ENCODE results near the gene BPIFB2. TPM values are rescaled to one million over a fixed set of nuclear protein-coding genes. Genes with fewer than 3 reads are reported as not detected.

The BPIFB2 gene
- total RNA-seq, 1 donor from 2014 or later = not detected

- no peaks in the 10 kb centered on the region for H3K9me3 ChIP-seq
- TF ChIP-seq, protein P1, sequence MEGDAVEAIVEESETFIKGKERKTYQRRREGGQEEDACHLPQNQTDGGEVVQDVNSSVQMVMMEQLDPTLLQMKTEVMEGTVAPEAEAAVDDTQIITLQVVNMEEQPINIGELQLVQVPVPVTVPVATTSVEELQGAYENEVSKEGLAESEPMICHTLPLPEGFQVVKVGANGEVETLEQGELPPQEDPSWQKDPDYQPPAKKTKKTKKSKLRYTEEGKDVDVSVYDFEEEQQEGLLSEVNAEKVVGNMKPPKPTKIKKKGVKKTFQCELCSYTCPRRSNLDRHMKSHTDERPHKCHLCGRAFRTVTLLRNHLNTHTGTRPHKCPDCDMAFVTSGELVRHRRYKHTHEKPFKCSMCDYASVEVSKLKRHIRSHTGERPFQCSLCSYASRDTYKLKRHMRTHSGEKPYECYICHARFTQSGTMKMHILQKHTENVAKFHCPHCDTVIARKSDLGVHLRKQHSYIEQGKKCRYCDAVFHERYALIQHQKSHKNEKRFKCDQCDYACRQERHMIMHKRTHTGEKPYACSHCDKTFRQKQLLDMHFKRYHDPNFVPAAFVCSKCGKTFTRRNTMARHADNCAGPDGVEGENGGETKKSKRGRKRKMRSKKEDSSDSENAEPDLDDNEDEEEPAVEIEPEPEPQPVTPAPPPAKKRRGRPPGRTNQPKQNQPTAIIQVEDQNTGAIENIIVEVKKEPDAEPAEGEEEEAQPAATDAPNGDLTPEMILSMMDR (IDR thresholded peaks at IDR 0.05) = no peak
- TF ChIP-seq POLR2A (IDR thresholded peaks at IDR 0.05) (no peak), POLR2AphosphoS5 (IDR thresholded peaks at IDR 0.05; ENCODE audit: insufficient read depth in 1 of 2, low read depth in 1 of 2) (no peak)
- no peak for DNase-seq (ENCODE audit: extremely low spot score in 2 of 2)
- H3K4me3 ChIP-seq = no peak overlapping the region
- no peaks in the 10 kb centered on the region for H3K27me3 ChIP-seq
- no peak overlapping the region for H3K27ac ChIP-seq
- intact Hi-C loops (cut with DNase I) = no loop called here
- H3K4me1 ChIP-seq = no peaks in the 10 kb centered on the region
- H3K36me3 ChIP-seq = no peaks in the 10 kb centered on the region
Measured at GRCh38 chr20:33018169-33018931, 10.8 kb downstream of the BPIFB2 start.

GRCh38 chr20:33019465-33020277 lies 12.2 kb downstream of the BPIFB2 start:
- H3K27ac ChIP-seq = no peak overlapping the region
- intact Hi-C loops (cut with DNase I) = no loop called here
- H3K9me3 ChIP-seq = no peaks in the 10 kb centered on the region
- H3K27me3 ChIP-seq = no peaks in the 10 kb centered on the region
- no peaks in the 10 kb centered on the region for H3K36me3 ChIP-seq
- no peak overlapping the region for H3K4me3 ChIP-seq
- no peak for TF ChIP-seq POLR2A (IDR thresholded peaks at IDR 0.05)
- TF ChIP-seq, protein P1 (IDR thresholded peaks at IDR 0.05) = no peak
- TF ChIP-seq POLR2AphosphoS5 (IDR thresholded peaks at IDR 0.05; ENCODE audit: insufficient read depth in 1 of 2, low read depth in 1 of 2) = no peak
- no peaks in the 10 kb centered on the region for H3K4me1 ChIP-seq
- no peak for DNase-seq (ENCODE audit: extremely low spot score in 2 of 2)

- no peaks in the 10 kb centered on the region for H3K4me1 ChIP-seq
- no peaks in the 10 kb centered on the region for H3K9me3 ChIP-seq
- TF ChIP-seq POLR2AphosphoS5 (IDR thresholded peaks at IDR 0.05; ENCODE audit: insufficient read depth in 1 of 2, low read depth in 1 of 2) = no peak
- TF ChIP-seq, protein P1 (IDR thresholded peaks at IDR 0.05) = no peak
- TF ChIP-seq POLR2A (IDR thresholded peaks at IDR 0.05) = no peak
- H3K4me3 ChIP-seq = no peak overlapping the region
- DNase-seq (ENCODE audit: extremely low spot score in 2 of 2) = no peak
- no peak overlapping the region for H3K27ac ChIP-seq
- no peaks in the 10 kb centered on the region for H3K27me3 ChIP-seq
- H3K36me3 ChIP-seq = no peaks in the 10 kb centered on the region
- intact Hi-C loops (cut with DNase I) = no loop called here
Measured at GRCh38 chr20:33020278-33021161, 13.0 kb downstream of the BPIFB2 start.

DNA sequence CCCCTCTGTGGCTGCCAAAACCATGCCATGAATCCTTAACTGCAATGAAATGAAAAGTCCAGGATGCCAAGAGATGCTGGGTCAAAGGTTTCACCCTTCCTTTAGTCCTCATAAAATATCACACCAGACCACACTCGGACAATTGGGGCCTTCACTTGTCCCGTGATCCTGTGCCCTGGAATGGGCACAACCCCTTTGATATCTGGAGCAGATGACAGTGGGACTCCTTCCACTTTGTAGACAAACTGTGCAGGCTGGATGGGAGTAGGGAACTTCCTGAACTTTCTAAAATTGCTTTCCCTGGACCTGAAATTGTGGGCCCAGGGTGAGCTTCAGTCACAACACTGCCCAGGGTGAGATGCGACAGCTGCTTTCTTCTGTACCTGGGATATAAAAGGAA lies 14.4 kb downstream of the BPIFB2 start:
- Histone ChIP-seq H3K9me3 (no peaks in the 10 kb centered on the region), H3K27me3 (no peaks in the 10 kb centered on the region), H3K36me3 (no peaks in the 10 kb centered on the region), H3K27ac (no peak overlapping the region), H3K4me1 (no peaks in the 10 kb centered on the region), H3K4me3 (no peak overlapping the region)
- intact Hi-C loops (cut with DNase I) = no loop called here
- no peak for TF ChIP-seq POLR2AphosphoS5 (IDR thresholded peaks at IDR 0.05; ENCODE audit: insufficient read depth in 1 of 2, low read depth in 1 of 2)
- TF ChIP-seq, protein P1 (IDR thresholded peaks at IDR 0.05) = no peak
- no peak for TF ChIP-seq POLR2A (IDR thresholded peaks at IDR 0.05)
- DNase-seq (ENCODE audit: extremely low spot score in 2 of 2) = no peak
